ENCODE measurements around the gene PLEKHM3. TPM values are rescaled to one million over a fixed set of nuclear protein-coding genes. Genes with fewer than 3 reads are reported as not detected.

PLEKHM3 gene
- polyA plus RNA-seq, 1 experiment, result 5.8 TPM

GRCh38 chr2:207790898-207791297 lies 234.4 kb downstream of the PLEKHM3 start:
- Histone ChIP-seq H3K27me3 (ENCODE audit: control insufficient read depth, insufficient read depth, low read length) (no peaks in the 10 kb centered on the region), H3K4me3 (ENCODE audit: low read depth, low read length) (no peak overlapping the region), H3K36me3 (ENCODE audit: control insufficient read depth, insufficient read depth, low read length) (no peaks in the 10 kb centered on the region)
- CTCF ChIA-PET, result no interaction called here
- POLR2A ChIA-PET, result no interaction called here
- TF ChIP-seq, protein P1, sequence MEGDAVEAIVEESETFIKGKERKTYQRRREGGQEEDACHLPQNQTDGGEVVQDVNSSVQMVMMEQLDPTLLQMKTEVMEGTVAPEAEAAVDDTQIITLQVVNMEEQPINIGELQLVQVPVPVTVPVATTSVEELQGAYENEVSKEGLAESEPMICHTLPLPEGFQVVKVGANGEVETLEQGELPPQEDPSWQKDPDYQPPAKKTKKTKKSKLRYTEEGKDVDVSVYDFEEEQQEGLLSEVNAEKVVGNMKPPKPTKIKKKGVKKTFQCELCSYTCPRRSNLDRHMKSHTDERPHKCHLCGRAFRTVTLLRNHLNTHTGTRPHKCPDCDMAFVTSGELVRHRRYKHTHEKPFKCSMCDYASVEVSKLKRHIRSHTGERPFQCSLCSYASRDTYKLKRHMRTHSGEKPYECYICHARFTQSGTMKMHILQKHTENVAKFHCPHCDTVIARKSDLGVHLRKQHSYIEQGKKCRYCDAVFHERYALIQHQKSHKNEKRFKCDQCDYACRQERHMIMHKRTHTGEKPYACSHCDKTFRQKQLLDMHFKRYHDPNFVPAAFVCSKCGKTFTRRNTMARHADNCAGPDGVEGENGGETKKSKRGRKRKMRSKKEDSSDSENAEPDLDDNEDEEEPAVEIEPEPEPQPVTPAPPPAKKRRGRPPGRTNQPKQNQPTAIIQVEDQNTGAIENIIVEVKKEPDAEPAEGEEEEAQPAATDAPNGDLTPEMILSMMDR (IDR thresholded peaks at IDR 0.05; ENCODE audit: insufficient read depth, low read depth, low read length), result no peak
- DNase-seq (ENCODE audit: low read depth), result no peak

- Histone ChIP-seq H3K4me3 (ENCODE audit: low read depth, low read length) (no peak overlapping the region), H3K36me3 (ENCODE audit: control insufficient read depth, insufficient read depth, low read length) (no peaks in the 10 kb centered on the region), H3K27me3 (ENCODE audit: control insufficient read depth, insufficient read depth, low read length) (no peaks in the 10 kb centered on the region)
- CTCF ChIA-PET, result no interaction called here
- TF ChIP-seq, protein P1 (IDR thresholded peaks at IDR 0.05; ENCODE audit: insufficient read depth, low read depth, low read length), result no peak
- DNase-seq (ENCODE audit: low read depth), result no peak
- POLR2A ChIA-PET, result no interaction called here
These were observed 237.5 kb downstream of the PLEKHM3 start for GRCh38 chr2:207787800-207788199.

DNA sequence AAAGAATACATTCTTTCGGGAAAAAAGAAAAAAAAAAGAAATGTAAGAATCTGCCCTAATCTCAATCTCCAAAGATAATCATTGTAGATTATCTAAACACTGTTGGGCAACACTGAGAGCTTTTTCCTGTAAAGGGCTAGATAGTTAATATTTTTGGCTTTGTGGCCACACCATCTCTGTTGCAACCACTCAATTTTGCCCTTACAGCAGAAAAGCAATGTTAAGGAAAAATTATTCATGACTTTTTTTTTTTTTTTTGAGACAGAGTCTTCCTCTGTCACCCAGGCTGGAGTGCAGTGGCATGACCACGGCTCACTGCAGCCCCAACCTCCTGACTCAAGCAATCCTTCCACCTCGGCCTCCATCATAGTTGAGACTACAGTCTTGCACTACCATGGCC lies 238.3 kb downstream of the PLEKHM3 start:
- Histone ChIP-seq H3K27me3 (ENCODE audit: control insufficient read depth, insufficient read depth, low read length) (no peaks in the 10 kb centered on the region), H3K4me3 (ENCODE audit: low read depth, low read length) (no peak overlapping the region), H3K36me3 (ENCODE audit: control insufficient read depth, insufficient read depth, low read length) (no peaks in the 10 kb centered on the region)
- ChIA-PET POLR2A (no interaction called here), CTCF (no interaction called here)
- TF ChIP-seq, protein P1 (IDR thresholded peaks at IDR 0.05; ENCODE audit: insufficient read depth, low read depth, low read length), result no peak
- DNase-seq (ENCODE audit: low read depth), result no peak

DNA sequence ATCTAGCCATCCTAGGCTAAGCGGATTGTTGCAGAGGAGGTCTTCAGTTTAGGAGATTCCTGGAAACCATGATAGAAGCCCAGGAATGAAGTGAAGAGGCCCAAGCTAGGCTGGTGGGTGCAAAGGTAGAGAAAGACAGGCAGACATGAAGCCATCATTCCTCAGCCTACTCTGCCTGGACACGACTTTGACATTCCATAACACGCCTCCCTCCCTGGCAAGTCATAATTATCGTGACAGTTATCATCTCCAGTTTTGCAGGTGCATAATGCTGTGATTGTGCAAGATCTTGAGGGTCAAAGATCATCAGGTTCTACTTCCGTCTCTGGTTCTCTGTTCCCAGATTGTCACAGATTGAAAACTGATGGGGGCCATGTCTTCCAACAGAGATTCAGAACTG lies 240.4 kb downstream of the PLEKHM3 start:
- POLR2A ChIA-PET, result no interaction called here
- H3K36me3 ChIP-seq (ENCODE audit: control insufficient read depth, insufficient read depth, low read length), result no peaks in the 10 kb centered on the region
- H3K27me3 ChIP-seq (ENCODE audit: control insufficient read depth, insufficient read depth, low read length), result no peaks in the 10 kb centered on the region
- DNase-seq (ENCODE audit: low read depth), result no peak
- TF ChIP-seq, protein P1 (IDR thresholded peaks at IDR 0.05; ENCODE audit: insufficient read depth, low read depth, low read length), result no peak
- H3K4me3 ChIP-seq (ENCODE audit: low read depth, low read length), result no peak overlapping the region
- CTCF ChIA-PET, result no interaction called here

DNA sequence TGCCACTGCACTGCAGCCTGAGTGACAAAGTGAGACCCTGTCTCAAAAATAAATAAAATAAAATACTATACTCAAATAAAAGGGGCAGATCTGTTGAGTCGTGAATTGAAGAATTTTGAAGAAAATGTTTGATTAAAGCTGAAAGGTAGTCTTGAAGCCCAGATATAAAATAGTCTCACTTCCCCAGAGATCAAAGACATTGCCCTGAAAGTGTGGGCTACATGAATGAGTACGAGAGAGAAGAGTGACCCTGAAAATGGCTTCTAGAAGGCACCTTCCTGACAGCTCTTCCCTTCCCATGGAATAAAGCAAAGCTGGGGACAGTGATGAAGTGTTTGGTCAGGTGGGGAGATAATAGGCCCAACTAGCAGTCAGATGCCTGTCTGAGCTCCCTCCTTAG lies 241.8 kb downstream of the PLEKHM3 start:
- DNase-seq (ENCODE audit: low read depth), result no peak
- H3K36me3 ChIP-seq (ENCODE audit: control insufficient read depth, insufficient read depth, low read length), result no peaks in the 10 kb centered on the region
- ChIA-PET POLR2A (no interaction called here), CTCF (interaction anchor here (0.5 to 1.0 kb wide), 2 partner anchors 9 to 154 kb away, joined by 3 read pairs; no protein-coding TSS in a partner anchor)
- no peaks in the 10 kb centered on the region for H3K27me3 ChIP-seq (ENCODE audit: control insufficient read depth, insufficient read depth, low read length)
- H3K4me3 ChIP-seq (ENCODE audit: low read depth, low read length), result no peak overlapping the region
- TF ChIP-seq, protein P1 (IDR thresholded peaks at IDR 0.05; ENCODE audit: insufficient read depth, low read depth, low read length), result no peak
